Testis (tissue), 3 donors: Measurements from ENCODE around the gene NLRP6. TPM values are rescaled to one million over a fixed set of nuclear protein-coding genes. Genes with fewer than 3 reads are reported as not detected.

Source experiments
- DNase-seq: peaks from one replicate; pipeline ENCODE4 v3.0.0-alpha.2; 2019
- H3K27ac ChIP-seq, 2 donors: fragments of 200-600 bp; sonication (generic); one replicate each; pipeline ENCODE4 v1.5.1; 2019
- H3K27me3 ChIP-seq: fragments of 200-600 bp; sonication (generic); one replicate; pipeline ENCODE4 v1.5.1; 2019
- H3K36me3 ChIP-seq: fragments of 200-600 bp; sonication (generic); one replicate; pipeline ENCODE4 v1.5.1; 2017; ENCODE audit warnings: low read depth; ENCODE audit errors: missing control alignments
- H3K4me1 ChIP-seq: fragments of 200-600 bp; sonication (generic); one replicate; pipeline ENCODE4 v1.5.1; 2019
- H3K4me3 ChIP-seq, 2 donors: fragments of 200-600 bp; sonication (generic); one replicate each; pipeline ENCODE4 v1.5.1; 2017 to 2019
- H3K9me3 ChIP-seq: fragments of 200-600 bp; sonication (generic); one replicate; pipeline ENCODE4 v1.5.1; 2017
- CTCF ChIP-seq, 3 experiments: fragments of 450-650 bp in 2 of 3; fragments of 200-600 bp in 1 of 3; sonication (generic) in 1 of 3; IDR thresholded peaks; one replicate each; pipeline ENCODE4 v1.5.1; 2016 to 2019; ENCODE audit warnings: antibody characterized with exemption in 3 of 3, mild to moderate bottlenecking in 2 of 3, moderate library complexity in 1 of 3
- POLR2A ChIP-seq: fragments of 450-650 bp; IDR thresholded peaks from one replicate; pipeline ENCODE4 v1.6.1; 2017; ENCODE audit warnings: antibody characterized with exemption, mild to moderate bottlenecking, moderate library complexity
- WGBS, 2 donors: methylation state at CpG; one replicate each; pipeline ENCODE4 v1.1.5; 2018; 5-methylcytosine and 5-hydroxymethylcytosine counted together
- intact Hi-C: fragments of 100-400 bp; cut with DNase I; formaldehyde crosslinking; loops from one replicate; pipeline ENCODE4 v1.15.1; 2023; ENCODE audit warnings: low total_unique reads
- polyA plus RNA-seq: library from polyadenylated mRNA; stranded (reverse); fragments of 350-450 nt; fragmentation: Illumina TruSeq; extraction: RNeasy Lipid Tissue Mini Kit (QIAGEN cat#74804); gene quantifications from one replicate; pipeline ENCODE4 v1.2.3, GENCODE V29; 2014; ENCODE audit warnings: low read depth, low replicate concordance; ENCODE audit not compliant: insufficient read depth
- total RNA-seq, 2 donors: library from RNA; depleted of rRNA; stranded (reverse); fragments of >200 nt; gene quantifications; one replicate each; pipeline ENCODE4 v1.2.3, GENCODE V29; 2016

NLRP6 gene
- total and polyA plus RNA-seq, 3 donors from 2014 or later: 0.26 to 2.4 (median 0.31) TPM

GRCh38 chr11:251550-251949, 26.7 kb upstream of the NLRP6 start:
- H3K36me3 ChIP-seq: no peaks in the 10 kb centered on the region
- intact Hi-C loops: no loop called here
- H3K4me1 ChIP-seq: no peaks in the 10 kb centered on the region
- H3K27me3 ChIP-seq: no peaks in the 10 kb centered on the region
- no peak overlapping the region for H3K27ac ChIP-seq
- TF ChIP-seq CTCF (IDR thresholded peaks at IDR 0.05) (no peak), POLR2A (no peak)
- no peak overlapping the region for H3K4me3 ChIP-seq
- WGBS, 2 donors: 72 to 75% methylated on average over 10 of the region's 10 CpGs
- no peaks in the 10 kb centered on the region for H3K9me3 ChIP-seq
- DNase-seq: no peak

- whole genome bisulfite sequencing, 2 donors: 72 to 89% methylated on average over 8 of the region's 8 CpGs
- Histone ChIP-seq H3K27ac (no peak overlapping the region), H3K36me3 (no peaks in the 10 kb centered on the region), H3K4me3 (no peak overlapping the region), H3K9me3 (no peaks in the 10 kb centered on the region), H3K27me3 (no peaks in the 10 kb centered on the region), H3K4me1 (no peaks in the 10 kb centered on the region)
- intact Hi-C loops: no loop called here
- TF ChIP-seq POLR2A: no peak
- TF ChIP-seq CTCF (IDR thresholded peaks at IDR 0.05): no peak
- DNase-seq: no peak
Observed at GRCh38 chr11:252666-253065, 25.5 kb upstream of the NLRP6 start.

GRCh38 chr11:253160-253885, 24.9 kb upstream of the NLRP6 start:
- H3K4me1 ChIP-seq: no peaks in the 10 kb centered on the region
- 76 to 85% methylated on average over 11 to 13 of the region's 13 CpGs for WGBS, 2 donors
- H3K36me3 ChIP-seq: no peaks in the 10 kb centered on the region
- no peak for DNase-seq
- no peaks in the 10 kb centered on the region for H3K9me3 ChIP-seq
- H3K4me3 ChIP-seq: no peak overlapping the region
- TF ChIP-seq POLR2A: no peak
- no peak for TF ChIP-seq CTCF (IDR thresholded peaks at IDR 0.05)
- H3K27me3 ChIP-seq: no peaks in the 10 kb centered on the region
- intact Hi-C loops: no loop called here
- no peak overlapping the region for H3K27ac ChIP-seq

DNA sequence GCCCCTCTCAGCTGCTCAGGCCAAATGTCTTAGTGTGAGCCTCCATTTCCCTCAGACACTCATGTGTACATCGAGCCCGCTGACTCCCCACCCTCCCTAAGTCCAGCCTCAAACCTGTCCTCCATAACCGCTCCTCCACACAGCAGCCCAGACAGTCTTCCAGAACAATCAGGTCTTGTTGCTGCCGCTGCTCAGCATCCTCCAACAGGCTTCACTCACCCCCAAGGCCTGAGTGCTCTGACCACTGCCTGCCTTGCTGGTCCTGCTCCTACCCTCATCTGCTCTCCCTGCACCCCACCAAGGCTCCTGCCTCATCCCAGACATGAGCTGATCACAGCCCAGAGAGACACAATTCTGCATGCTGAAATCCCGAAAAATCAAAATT, 24.3 kb upstream of the NLRP6 start:
- Histone ChIP-seq H3K27me3 (no peaks in the 10 kb centered on the region), H3K36me3 (no peaks in the 10 kb centered on the region), H3K4me1 (no peaks in the 10 kb centered on the region), H3K27ac (no peak overlapping the region), H3K4me3 (no peak overlapping the region), H3K9me3 (no peaks in the 10 kb centered on the region)
- no peak for DNase-seq
- 83 to 91% methylated on average over 5 of the region's 5 CpGs for WGBS, 2 donors
- intact Hi-C loops: no loop called here
- TF ChIP-seq POLR2A: no peak
- TF ChIP-seq CTCF (IDR thresholded peaks at IDR 0.05): no peak

GRCh38 chr11:255176-255575, 23.0 kb upstream of the NLRP6 start:
- TF ChIP-seq CTCF (IDR thresholded peaks at IDR 0.05): no peak
- TF ChIP-seq POLR2A: no peak
- H3K4me3 ChIP-seq: no peak overlapping the region
- WGBS, 2 donors: 75% methylated on average over 3 of the region's 3 CpGs
- intact Hi-C loops: no loop called here
- H3K27ac ChIP-seq: no peak overlapping the region
- H3K9me3 ChIP-seq: no peaks in the 10 kb centered on the region
- H3K4me1 ChIP-seq: no peaks in the 10 kb centered on the region
- no peak for DNase-seq
- no peaks in the 10 kb centered on the region for H3K27me3 ChIP-seq
- H3K36me3 ChIP-seq: no peaks in the 10 kb centered on the region
